OCI-LY7 (cell line): ENCODE measurements around the gene WDR54. TPM values are rescaled to one million over a fixed set of nuclear protein-coding genes. Genes with fewer than 3 reads are reported as not detected.

Source experiments
- BruUV-seq: library from RNA; stranded (reverse); fragments of 400-500 nt; replicated peaks from 2 replicates; lab custom pipeline; 2021; lab: Mats Ljungman, UMichigan
- CTCF ChIA-PET: fragments of 300-600 bp; sonication (Branson Sonifier 250); formaldehyde crosslinking; loops from one replicate; lab custom pipeline; 2022; ENCODE audit warnings: antibody characterized with exemption; ENCODE audit not compliant: unreplicated experiment; lab: Charles Lee
- POLR2A ChIA-PET: fragments of 300-600 bp; sonication (Branson Sonifier 250); formaldehyde crosslinking; loops from one replicate; lab custom pipeline; 2022; ENCODE audit warnings: antibody characterized with exemption; lab: Charles Lee
- DNase-seq: peaks from one replicate; pipeline ENCODE4 v3.0.0-alpha.2; 2015; ENCODE audit warnings: low spot score
- H2AFZ ChIP-seq: fragments of 200-600 bp; sonication (generic), shearing (Covaris generic); 2 replicates; pipeline ENCODE4 v1.6.1; 2014; ENCODE audit warnings: mild to moderate bottlenecking, antibody characterized with exemption, low read length, moderate library complexity
- H3K27ac ChIP-seq: fragments of 200-600 bp; sonication (generic); 2 replicates; pipeline ENCODE4 v1.5.1; 2014; ENCODE audit warnings: mixed run types, low read depth, mild to moderate bottlenecking, moderate library complexity, low read length, inconsistent platforms; ENCODE audit not compliant: poor library complexity, severe bottlenecking
- H3K36me3 ChIP-seq: fragments of 200-600 bp; sonication (generic); 2 replicates; pipeline ENCODE4 v1.6.1; 2014; ENCODE audit warnings: mild to moderate bottlenecking, antibody characterized with exemption, low read length, moderate library complexity, mixed read lengths; ENCODE audit not compliant: insufficient read depth
- H3K4me1 ChIP-seq: fragments of 200-600 bp; sonication (generic); 2 replicates; pipeline ENCODE4 v1.5.1; 2014; ENCODE audit warnings: mild to moderate bottlenecking, low read length; ENCODE audit not compliant: insufficient read depth, poor library complexity, severe bottlenecking
- H3K4me2 ChIP-seq: fragments of 200-600 bp; sonication (generic); 2 replicates; pipeline ENCODE4 v1.6.1; 2014; ENCODE audit warnings: mild to moderate bottlenecking, low read length
- H3K4me3 ChIP-seq: fragments of 200-600 bp; sonication (generic); 2 replicates; pipeline ENCODE4 v1.5.1; 2014; ENCODE audit warnings: mild to moderate bottlenecking, low read depth, low read length; ENCODE audit not compliant: poor library complexity, severe bottlenecking
- H3K79me2 ChIP-seq: fragments of 200-600 bp; sonication (generic); 2 replicates; pipeline ENCODE4 v1.6.1; 2016; ENCODE audit warnings: low read depth, mild to moderate bottlenecking, low read length, moderate library complexity, mixed read lengths; ENCODE audit not compliant: insufficient read depth
- H3K9me2 ChIP-seq: fragments of 200-600 bp; sonication (generic); 2 replicates; pipeline ENCODE4 v1.6.1; 2016; ENCODE audit warnings: mild to moderate bottlenecking, low read length, mixed read lengths; ENCODE audit not compliant: insufficient read depth
- H3K9me3 ChIP-seq: fragments of 200-600 bp; sonication (generic); 2 replicates; pipeline ENCODE4 v1.6.1; 2014; ENCODE audit warnings: mild to moderate bottlenecking, mixed run types, low read length, mixed read lengths
- H4K20me1 ChIP-seq: fragments of 200-600 bp; sonication (generic); 2 replicates; pipeline ENCODE4 v1.6.1; 2014; ENCODE audit warnings: mild to moderate bottlenecking, antibody characterized with exemption, low read length, moderate library complexity, mixed read lengths; ENCODE audit not compliant: insufficient read depth
- EZH2phosphoT487 ChIP-seq: fragments of 200-600 bp; sonication (generic); IDR thresholded peaks from 2 replicates; pipeline ENCODE4 v1.6.1; 2018; ENCODE audit warnings: low read depth, borderline replicate concordance, mild to moderate bottlenecking, mixed run types, antibody characterized with exemption, low read length, moderate library complexity, mixed read lengths
- intact Hi-C: fragments of 100-400 bp; cut with micrococcal nuclease; formaldehyde crosslinking; loops from one replicate; pipeline ENCODE4 v1.10.0; 2022; ENCODE audit not compliant: unreplicated experiment
- total RNA-seq, 2 experiments: library from RNA; depleted of rRNA in 1 of 2; stranded (reverse); fragments of >200 nt in 1 of 2; shearing (Covaris generic) in 1 of 2; gene quantifications; 2 replicates each; pipeline ENCODE4 v1.2.3, GENCODE V29; 2014 to 2022
- TF ChIP-seq, protein P1 (sequence below): fragments of 200-600 bp; sonication (generic); conservative IDR thresholded peaks from 2 replicates; pipeline ENCODE4 v1.5.1; 2014; ENCODE audit warnings: mild to moderate bottlenecking, antibody characterized with exemption, low read length, moderate library complexity, mixed read lengths

Gene WDR54
- total RNA-seq, 2 experiments from 2014 or later, result 64.7 to 89.5 TPM

DNA sequence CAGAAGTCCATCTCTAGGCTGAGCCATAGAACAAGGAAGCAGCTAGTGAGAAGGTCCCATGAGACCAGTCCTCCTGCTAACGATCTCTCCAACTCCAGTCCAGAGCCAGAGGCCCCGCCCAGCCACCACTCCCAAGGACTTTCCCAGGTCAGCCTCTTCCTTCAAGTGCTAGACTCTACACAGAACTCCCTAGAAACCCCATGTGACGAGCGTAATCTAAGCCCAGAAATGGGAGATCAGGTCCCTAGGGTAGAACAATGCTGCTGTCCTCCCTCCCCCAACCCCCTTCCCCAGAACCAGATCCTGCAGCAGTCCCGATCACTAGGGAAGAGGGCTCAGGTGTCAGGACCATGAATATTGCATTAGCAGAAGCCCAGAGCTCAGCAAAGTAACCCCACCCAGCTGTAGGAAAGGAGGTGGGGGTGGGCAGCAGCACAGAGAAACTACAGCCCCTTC is 48.3 kb upstream of the WDR54 start:
- no peak overlapping the region for H2AFZ ChIP-seq
- H3K36me3 ChIP-seq, result peaks cover 45% of the 10 kb centered on the region
- H3K4me1 ChIP-seq, result no peaks in the 10 kb centered on the region
- POLR2A ChIA-PET, result no interaction called here
- no peak overlapping the region for H3K4me2 ChIP-seq
- H4K20me1 ChIP-seq, result no peaks in the 10 kb centered on the region
- DNase-seq, result no peak
- CTCF ChIA-PET, result no interaction called here
- intact Hi-C loops, result no loop called here
- BruUV-seq, result no TSS peak
- no peak overlapping the region for H3K27ac ChIP-seq
- H3K9me3 ChIP-seq, result no peaks in the 10 kb centered on the region
- H3K9me2 ChIP-seq, result no peaks in the 10 kb centered on the region
- no peak overlapping the region for H3K4me3 ChIP-seq
- TF ChIP-seq EZH2phosphoT487, result no peak
- TF ChIP-seq, protein P1, sequence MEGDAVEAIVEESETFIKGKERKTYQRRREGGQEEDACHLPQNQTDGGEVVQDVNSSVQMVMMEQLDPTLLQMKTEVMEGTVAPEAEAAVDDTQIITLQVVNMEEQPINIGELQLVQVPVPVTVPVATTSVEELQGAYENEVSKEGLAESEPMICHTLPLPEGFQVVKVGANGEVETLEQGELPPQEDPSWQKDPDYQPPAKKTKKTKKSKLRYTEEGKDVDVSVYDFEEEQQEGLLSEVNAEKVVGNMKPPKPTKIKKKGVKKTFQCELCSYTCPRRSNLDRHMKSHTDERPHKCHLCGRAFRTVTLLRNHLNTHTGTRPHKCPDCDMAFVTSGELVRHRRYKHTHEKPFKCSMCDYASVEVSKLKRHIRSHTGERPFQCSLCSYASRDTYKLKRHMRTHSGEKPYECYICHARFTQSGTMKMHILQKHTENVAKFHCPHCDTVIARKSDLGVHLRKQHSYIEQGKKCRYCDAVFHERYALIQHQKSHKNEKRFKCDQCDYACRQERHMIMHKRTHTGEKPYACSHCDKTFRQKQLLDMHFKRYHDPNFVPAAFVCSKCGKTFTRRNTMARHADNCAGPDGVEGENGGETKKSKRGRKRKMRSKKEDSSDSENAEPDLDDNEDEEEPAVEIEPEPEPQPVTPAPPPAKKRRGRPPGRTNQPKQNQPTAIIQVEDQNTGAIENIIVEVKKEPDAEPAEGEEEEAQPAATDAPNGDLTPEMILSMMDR, result no peak
- no peaks in the 10 kb centered on the region for H3K79me2 ChIP-seq

DNA sequence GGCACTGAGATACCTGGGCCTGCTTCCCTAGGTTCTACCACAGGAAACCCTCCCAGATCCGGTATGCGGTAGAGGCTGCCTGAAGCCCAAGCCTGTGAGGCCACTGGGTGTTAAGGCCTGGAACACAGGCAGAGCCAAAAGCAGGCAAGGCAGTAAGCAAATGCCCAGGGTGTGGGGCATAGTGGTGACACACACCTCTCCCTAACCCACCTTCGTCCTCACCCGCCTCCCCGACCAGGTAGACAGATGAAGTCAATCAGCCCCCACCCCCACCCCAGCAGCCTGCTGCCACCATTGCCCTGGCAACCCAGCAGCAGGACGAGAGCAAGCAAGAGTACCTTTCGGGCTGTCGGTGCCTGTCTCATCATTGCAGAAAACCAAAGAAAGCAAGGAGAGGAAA is 47.5 kb upstream of the WDR54 start:
- DNase-seq, result no peak
- intact Hi-C loops, result no loop called here
- H3K79me2 ChIP-seq, result no peaks in the 10 kb centered on the region
- BruUV-seq, result no TSS peak
- CTCF ChIA-PET, result no interaction called here
- no peaks in the 10 kb centered on the region for H3K9me2 ChIP-seq
- no peak overlapping the region for H3K4me2 ChIP-seq
- H4K20me1 ChIP-seq, result no peaks in the 10 kb centered on the region
- H3K4me3 ChIP-seq, result no peak overlapping the region
- no peak overlapping the region for H2AFZ ChIP-seq
- POLR2A ChIA-PET, result no interaction called here
- no peak overlapping the region for H3K27ac ChIP-seq
- no peaks in the 10 kb centered on the region for H3K9me3 ChIP-seq
- H3K36me3 ChIP-seq, result peaks cover 38% of the 10 kb centered on the region
- TF ChIP-seq, protein P1, result no peak
- TF ChIP-seq EZH2phosphoT487, result no peak
- H3K4me1 ChIP-seq, result no peaks in the 10 kb centered on the region

DNA sequence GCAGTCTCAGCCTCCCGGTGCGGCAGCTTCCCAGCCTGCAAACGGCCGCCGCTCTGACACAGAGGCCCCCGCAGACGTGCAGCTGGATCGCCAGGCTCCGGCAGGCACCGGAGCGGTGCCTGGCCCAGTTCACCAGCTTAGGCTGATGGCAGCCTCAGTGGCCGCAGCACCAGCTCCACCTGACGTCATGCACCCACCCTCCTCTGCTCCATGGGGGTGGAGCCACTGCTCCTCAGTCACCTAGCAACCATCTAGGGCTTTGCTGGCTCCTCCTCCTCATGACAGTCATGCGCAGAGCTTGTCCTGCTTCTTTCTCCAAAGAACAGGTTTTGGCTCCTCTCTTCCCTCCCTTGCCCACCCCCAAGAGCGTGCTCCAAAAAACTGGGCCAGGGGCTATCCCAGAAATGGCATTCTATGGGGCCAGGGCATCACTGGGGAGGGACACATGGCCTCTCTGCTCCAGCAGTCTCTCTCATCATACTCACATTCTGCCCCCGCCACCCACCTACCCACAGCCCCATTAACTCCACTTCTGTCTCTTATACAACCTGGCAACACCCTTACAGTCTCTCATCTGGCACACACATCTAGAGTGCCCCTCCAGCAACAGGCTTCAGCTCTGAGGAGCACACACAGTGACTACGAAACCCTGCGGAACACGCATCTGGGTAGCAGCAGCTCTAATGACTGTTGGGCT is 46.9 kb upstream of the WDR54 start:
- intact Hi-C loops, result no loop called here
- Histone ChIP-seq H3K9me2 (no peaks in the 10 kb centered on the region), H2AFZ (no peak overlapping the region), H3K27ac (no peak overlapping the region), H3K4me2 (no peak overlapping the region), H3K4me3 (no peak overlapping the region), H3K79me2 (no peaks in the 10 kb centered on the region), H3K9me3 (no peaks in the 10 kb centered on the region), H4K20me1 (0 out of 2 replicates have a peak, but pooled peaks cover 7% of the 10 kb centered on the region), H3K36me3 (peaks cover 34% of the 10 kb centered on the region; the same call in 1 of the 2 replicates), H3K4me1 (peaks cover under 1% of the 10 kb centered on the region)
- TF ChIP-seq EZH2phosphoT487, result no peak
- TF ChIP-seq, protein P1, result no peak
- POLR2A ChIA-PET, result no interaction called here
- no TSS peak for BruUV-seq
- CTCF ChIA-PET, result no interaction called here
- DNase-seq, result no peak
